Measurements from ENCODE around the gene STXBP6. TPM values are rescaled to one million over a fixed set of nuclear protein-coding genes. Genes with fewer than 3 reads are reported as not detected.
A peak's percentile ranks its signal among the peaks of the same experiment; 100 is the strongest.

The STXBP6 gene
- total and polyA plus RNA-seq, 7 donors, result 7.1 to 32.8 (median 14.3) TPM

GRCh38 chr14:25007832-25008231 is 42.1 kb downstream of the STXBP6 start:
- intact Hi-C loops (cut with DNase I), result no loop called here
- no peak for TF ChIP-seq EP300 (IDR thresholded peaks at IDR 0.05)
- no peak for TF ChIP-seq POLR2A (IDR thresholded peaks at IDR 0.05)
- TF ChIP-seq CTCF (IDR thresholded peaks at IDR 0.05), result no peak
- TF ChIP-seq POLR2AphosphoS5 (IDR thresholded peaks at IDR 0.05), result no peak
- Histone ChIP-seq H3K9me3 (no peaks in the 10 kb centered on the region), H3K36me3 (no peaks in the 10 kb centered on the region), H3K4me1 (peaks cover 0 to 49% (median 25%) of the 10 kb centered on the region in 4 donors), H3K27me3 (no peaks in the 10 kb centered on the region), H3K27ac (peak overlapping the region in 1 of 4 donors; percentile 27), H3K4me3 (no peak overlapping the region)
- DNase-seq, result no peak
- 82 to 91% methylated on average over 1 of the region's 1 CpG for WGBS, 2 donors

- H3K9me3 ChIP-seq, result no peaks in the 10 kb centered on the region
- H3K4me1 ChIP-seq, result peaks cover 0 to 49% (median 25%) of the 10 kb centered on the region in 4 donors
- no peaks in the 10 kb centered on the region for H3K36me3 ChIP-seq
- H3K4me3 ChIP-seq, result no peak overlapping the region
- TF ChIP-seq EP300 (IDR thresholded peaks at IDR 0.05) (no peak), POLR2AphosphoS5 (IDR thresholded peaks at IDR 0.05) (peak in 2 of 4 donors; percentile 12 to 27), CTCF (IDR thresholded peaks at IDR 0.05) (no peak), POLR2A (IDR thresholded peaks at IDR 0.05) (no peak)
- intact Hi-C loops (cut with DNase I), result no loop called here
- no peak for DNase-seq
- WGBS, 2 donors, result 51 to 68% methylated on average over 9 of the region's 9 CpGs
- H3K27ac ChIP-seq, result peak overlapping the region in 1 of 4 donors; percentile 36
- H3K27me3 ChIP-seq, result no peaks in the 10 kb centered on the region
These were observed 42.8 kb downstream of the STXBP6 start for GRCh38 chr14:25006961-25007795.

- peaks cover 0 to 47% (median 28%) of the 10 kb centered on the region in 4 donors for H3K4me1 ChIP-seq
These were observed 43.9 kb downstream of the STXBP6 start for GRCh38 chr14:25006031-25006430.

GRCh38 chr14:25004389-25004809 is 45.5 kb downstream of the STXBP6 start:
- DNase-seq, result no peak
- intact Hi-C loops (cut with DNase I), result loop anchor here (5.0 kb wide), 1 partner anchor 33 kb away; no protein-coding TSS in a partner anchor
- no peaks in the 10 kb centered on the region for H3K36me3 ChIP-seq
- no peaks in the 10 kb centered on the region for H3K9me3 ChIP-seq
- no peak overlapping the region for H3K4me3 ChIP-seq
- H3K27me3 ChIP-seq, result no peaks in the 10 kb centered on the region
- WGBS, 2 donors, result 66 to 92% methylated on average over 1 of the region's 1 CpG
- H3K4me1 ChIP-seq, result peaks cover 0 to 38% (median 19%) of the 10 kb centered on the region in 4 donors
- H3K27ac ChIP-seq, result no peak overlapping the region
- TF ChIP-seq CTCF (IDR thresholded peaks at IDR 0.05) (no peak), POLR2AphosphoS5 (IDR thresholded peaks at IDR 0.05) (no peak), EP300 (IDR thresholded peaks at IDR 0.05) (no peak), POLR2A (IDR thresholded peaks at IDR 0.05) (no peak)

More at GRCh38 chr14:25006031-25006430, 43.9 kb downstream of the STXBP6 start:
- no peak for TF ChIP-seq POLR2A (IDR thresholded peaks at IDR 0.05)
- TF ChIP-seq CTCF (IDR thresholded peaks at IDR 0.05), result no peak
- TF ChIP-seq POLR2AphosphoS5 (IDR thresholded peaks at IDR 0.05), result no peak
- no peak for TF ChIP-seq EP300 (IDR thresholded peaks at IDR 0.05)
- Histone ChIP-seq H3K27me3 (no peaks in the 10 kb centered on the region), H3K36me3 (no peaks in the 10 kb centered on the region), H3K9me3 (no peaks in the 10 kb centered on the region), H3K4me3 (no peak overlapping the region), H3K27ac (no peak overlapping the region)
- intact Hi-C loops (cut with DNase I), result no loop called here
- WGBS, 2 donors, result 87 to 93% methylated on average over 3 of the region's 3 CpGs
- DNase-seq, result no peak
